K562 (cell line): Measurements from ENCODE around the gene MDFIC.

Experiments
- CBX5 ChIP-seq: IDR thresholded peaks from 2 replicates; pipeline ENCODE4 v1.6.1; 2014; ENCODE audit warnings: low read depth, borderline replicate concordance
- HCFC1 ChIP-seq: IDR thresholded peaks from 2 replicates; pipeline ENCODE4 v1.6.1; 2012; ENCODE audit warnings: low read depth, low read length, improper control_type of control experiment
- POLR2A ChIP-seq: fragments of 450-650 bp; conservative IDR thresholded peaks from 2 replicates; pipeline ENCODE4 v1.6.1; 2016
- TF ChIP-seq, protein P1 (sequence below): fragments of 450-650 bp; formaldehyde crosslinking; IDR thresholded peaks from 2 replicates; pipeline ENCODE4 v1.4.0; 2022; ENCODE audit warnings: missing genetic modification characterization

DNA sequence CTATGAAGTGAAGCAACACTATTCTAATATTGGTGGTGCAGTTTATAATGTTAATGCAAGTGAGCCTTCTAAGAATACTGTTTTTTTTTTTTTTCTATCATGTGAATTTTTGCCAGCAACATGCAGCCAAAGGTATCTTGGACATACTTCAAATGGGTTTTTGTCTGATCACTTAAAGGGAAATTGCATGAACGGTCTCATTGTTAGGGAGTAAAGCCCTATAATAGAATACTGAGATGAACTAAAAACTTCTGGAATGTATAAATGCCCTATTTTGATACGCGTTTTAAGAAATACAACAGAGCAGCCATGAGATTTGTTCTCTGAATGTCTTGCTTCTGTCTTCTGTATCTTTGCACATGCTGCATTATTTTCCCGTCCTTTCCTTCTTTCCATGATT, 10.5 kb upstream of the MDFIC start:
- TF ChIP-seq CBX5 (no peak), POLR2A (no peak), HCFC1 (no peak)
- TF ChIP-seq, protein P1, sequence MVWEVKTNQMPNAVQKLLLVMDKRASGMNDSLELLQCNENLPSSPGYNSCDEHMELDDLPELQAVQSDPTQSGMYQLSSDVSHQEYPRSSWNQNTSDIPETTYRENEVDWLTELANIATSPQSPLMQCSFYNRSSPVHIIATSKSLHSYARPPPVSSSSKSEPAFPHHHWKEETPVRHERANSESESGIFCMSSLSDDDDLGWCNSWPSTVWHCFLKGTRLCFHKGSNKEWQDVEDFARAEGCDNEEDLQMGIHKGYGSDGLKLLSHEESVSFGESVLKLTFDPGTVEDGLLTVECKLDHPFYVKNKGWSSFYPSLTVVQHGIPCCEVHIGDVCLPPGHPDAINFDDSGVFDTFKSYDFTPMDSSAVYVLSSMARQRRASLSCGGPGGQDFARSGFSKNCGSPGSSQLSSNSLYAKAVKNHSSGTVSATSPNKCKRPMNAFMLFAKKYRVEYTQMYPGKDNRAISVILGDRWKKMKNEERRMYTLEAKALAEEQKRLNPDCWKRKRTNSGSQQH (CRISPR knock-in tag) = no peak
